Right ventricle myocardium inferior (tissue), 1 donor: ENCODE data around the gene UIMC1. TPM values are rescaled to one million over a fixed set of nuclear protein-coding genes. Genes with fewer than 3 reads are reported as not detected.

ENCODE experiments used
- ATAC-seq: fragments of 200-7000 bp; cut with Tn5 transposase; one replicate; pipeline ENCODE4 v1.9.1; 2020; ENCODE audit warnings: mild to moderate bottlenecking, moderate library complexity
- DNase-seq: peaks from one replicate; pipeline ENCODE4 v3.0.0; 2021; ENCODE audit errors: missing footprints
- intact Hi-C: fragments of 100-400 bp; cut with DNase I; formaldehyde crosslinking; loops from one replicate; pipeline ENCODE4 v1.11.0; 2022
- total RNA-seq: library from RNA; stranded (reverse); fragmentation: NEBNext Ultra II Directional; extraction: Animal tissue kit (Norgen Biotek cat#: 25700); gene quantifications from one replicate; pipeline ENCODE4 v1.2.1, GENCODE V29; 2021
- donor health status: DM: no; HTN: yes; CAD: no; lungs with severe emphysema.

UIMC1 gene
- total RNA-seq, 1 donor from 2014 or later = 34.3 TPM

GRCh38 chr5:176891331-176891958, 115.1 kb downstream of the UIMC1 start:
- ATAC-seq (no peak), DNase-seq (no peak)
- intact Hi-C loops = no loop called here

DNA sequence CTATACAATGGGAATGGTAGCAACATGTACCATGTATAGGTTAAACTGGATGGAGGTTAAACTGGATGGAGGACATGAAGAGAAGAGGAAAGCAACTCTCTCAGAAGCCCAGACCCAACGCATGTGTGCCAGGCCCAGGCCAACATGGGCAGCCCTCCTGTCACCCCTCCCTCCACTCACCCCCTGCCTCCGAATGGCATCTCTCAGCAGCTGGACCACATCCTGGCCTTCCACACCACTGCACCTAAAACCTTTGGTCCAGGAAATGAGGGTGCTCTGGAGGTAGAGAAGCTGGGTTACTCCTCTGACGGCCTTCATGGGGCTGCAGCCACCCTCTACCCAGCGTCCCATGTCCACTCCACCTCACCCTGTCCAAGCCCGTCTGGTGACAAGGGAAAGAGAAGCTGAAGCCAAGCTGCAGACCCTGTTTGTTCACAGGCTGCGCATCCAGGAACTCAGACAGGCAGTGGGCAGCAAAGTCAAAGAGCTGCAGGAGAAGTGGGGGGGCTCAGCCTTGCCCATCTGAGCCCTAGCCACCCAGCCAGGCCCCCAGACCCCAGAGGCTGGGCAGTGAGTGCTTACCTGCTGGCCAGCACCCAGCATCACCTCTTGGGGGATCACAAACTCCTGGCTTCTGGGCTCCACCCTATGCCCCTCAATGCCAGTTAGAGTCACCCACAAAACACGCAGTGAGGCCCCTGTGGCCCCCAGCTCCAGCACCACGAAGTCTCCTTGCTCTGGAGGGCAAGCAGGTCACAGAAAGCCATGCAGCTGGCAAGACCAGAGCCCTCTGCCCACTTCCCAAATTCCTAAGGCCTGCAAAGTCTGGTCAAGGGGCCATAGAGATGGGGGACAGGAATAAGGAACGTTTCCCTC, 115.9 kb downstream of the UIMC1 start:
- no peak for DNase-seq
- ATAC-seq = no peak
- intact Hi-C loops = no loop called here

GRCh38 chr5:176889321-176890280, 117.0 kb downstream of the UIMC1 start:
- no peak for DNase-seq
- intact Hi-C loops = no loop called here
- ATAC-seq = no peak

GRCh38 chr5:176888865-176889165, 117.8 kb downstream of the UIMC1 start:
- DNase-seq (no peak), ATAC-seq (no peak)
- intact Hi-C loops = no loop called here

GRCh38 chr5:176888016-176888864, 118.3 kb downstream of the UIMC1 start:
- ATAC-seq = no peak
- intact Hi-C loops = no loop called here
- DNase-seq = peak; percentile 53

DNA sequence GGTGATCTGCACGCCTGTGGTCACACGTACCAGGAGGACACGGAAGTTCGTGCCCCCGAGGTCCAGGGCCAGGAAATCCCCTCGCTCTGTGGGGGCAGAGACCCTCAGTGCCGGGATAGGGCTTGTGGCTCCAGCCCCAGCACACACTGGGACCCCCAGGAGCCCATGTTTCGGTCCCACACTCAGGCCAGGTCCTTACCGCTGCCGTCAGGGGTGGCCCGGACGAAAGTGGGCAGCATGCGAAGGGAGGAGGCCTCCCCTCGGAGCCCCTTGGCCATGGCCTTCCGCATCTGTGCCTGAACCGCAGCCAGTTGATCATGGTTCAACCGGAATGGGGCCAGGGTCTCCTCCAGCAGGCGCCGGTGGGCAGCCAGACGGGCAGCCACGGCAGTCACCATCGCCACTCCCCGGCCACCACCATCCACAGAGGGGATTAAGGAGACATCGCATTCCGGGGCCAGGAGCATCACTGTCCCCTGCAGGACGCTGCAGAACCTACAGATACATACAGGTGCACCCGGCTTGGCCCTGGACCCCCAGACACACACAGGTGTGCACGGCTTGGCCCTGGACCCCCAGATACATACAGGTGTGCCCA, 119.2 kb downstream of the UIMC1 start:
- intact Hi-C loops = no loop called here
- DNase-seq = no peak
- ATAC-seq = no peak

GRCh38 chr5:176886336-176887251, 120.0 kb downstream of the UIMC1 start:
- no peak for ATAC-seq
- intact Hi-C loops = no loop called here
- no peak for DNase-seq

GRCh38 chr5:176884571-176884890, 122.0 kb downstream of the UIMC1 start:
- DNase-seq = no peak
- intact Hi-C loops = no loop called here
- no peak for ATAC-seq

DNA sequence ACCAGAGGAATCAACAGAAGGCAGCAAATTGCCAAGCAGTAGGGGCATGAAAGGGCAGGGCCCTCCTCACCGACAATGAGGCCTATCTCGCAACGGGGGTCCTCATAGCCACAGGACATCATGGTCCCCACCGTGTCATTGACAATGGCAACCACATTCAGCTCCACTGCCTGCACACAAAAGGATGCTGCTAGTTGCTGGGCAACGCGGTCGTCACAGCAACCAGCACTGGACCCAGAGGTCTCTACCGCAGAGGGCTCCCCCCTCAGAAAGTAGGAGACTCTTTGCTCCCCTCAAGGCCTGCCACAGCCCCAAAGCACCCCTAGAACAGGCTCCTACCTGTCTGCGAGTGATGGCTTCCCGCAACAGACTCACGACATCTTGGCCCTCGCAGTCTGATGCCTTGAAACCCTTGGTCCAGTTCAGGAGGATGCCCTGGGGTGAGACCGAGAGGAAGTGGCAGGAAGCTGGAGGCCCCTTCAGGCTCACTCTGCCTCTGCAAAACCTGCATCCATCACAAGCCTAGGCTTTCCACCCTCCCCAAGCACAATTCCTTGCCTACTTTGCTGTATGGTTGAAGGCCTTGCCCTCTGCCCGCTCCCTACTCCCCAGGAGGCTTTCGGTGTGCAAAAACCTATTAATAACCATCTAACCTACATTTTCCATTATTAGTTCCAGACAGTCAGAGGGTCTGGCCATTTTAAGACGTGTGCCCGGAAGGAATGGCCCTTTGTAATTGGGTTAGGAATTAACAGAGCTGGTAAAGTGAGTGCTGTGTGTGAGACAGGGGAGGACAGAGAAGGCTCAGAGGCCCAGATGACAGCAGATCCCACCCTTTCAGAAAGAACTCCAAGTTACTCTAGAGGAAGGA, 122.6 kb downstream of the UIMC1 start:
- DNase-seq (no peak), ATAC-seq (no peak)
- intact Hi-C loops = no loop called here

DNA sequence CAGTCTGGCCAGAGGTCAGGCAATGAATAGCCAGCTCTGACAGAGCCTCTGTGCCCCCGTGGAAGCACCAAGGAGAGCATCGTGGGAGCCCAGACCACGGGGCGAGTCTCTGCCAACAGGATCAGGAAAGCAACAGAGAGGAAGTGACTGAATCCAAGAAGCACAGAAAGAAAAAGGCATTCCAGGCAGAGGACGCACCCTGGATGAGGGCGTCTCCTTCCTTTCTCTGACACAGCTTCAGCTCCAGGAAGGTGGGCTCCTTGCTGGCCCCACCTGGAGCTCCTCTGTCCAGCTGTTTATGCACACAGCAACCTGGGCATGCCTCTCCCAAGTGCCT, 124.0 kb downstream of the UIMC1 start:
- no peak for ATAC-seq
- intact Hi-C loops = no loop called here

GRCh38 chr5:176881816-176882566, 124.6 kb downstream of the UIMC1 start:
- no peak for DNase-seq
- intact Hi-C loops = no loop called here

More for the DNA sequence above, 124.0 kb downstream of the UIMC1 start:
- DNase-seq = no peak

DNA sequence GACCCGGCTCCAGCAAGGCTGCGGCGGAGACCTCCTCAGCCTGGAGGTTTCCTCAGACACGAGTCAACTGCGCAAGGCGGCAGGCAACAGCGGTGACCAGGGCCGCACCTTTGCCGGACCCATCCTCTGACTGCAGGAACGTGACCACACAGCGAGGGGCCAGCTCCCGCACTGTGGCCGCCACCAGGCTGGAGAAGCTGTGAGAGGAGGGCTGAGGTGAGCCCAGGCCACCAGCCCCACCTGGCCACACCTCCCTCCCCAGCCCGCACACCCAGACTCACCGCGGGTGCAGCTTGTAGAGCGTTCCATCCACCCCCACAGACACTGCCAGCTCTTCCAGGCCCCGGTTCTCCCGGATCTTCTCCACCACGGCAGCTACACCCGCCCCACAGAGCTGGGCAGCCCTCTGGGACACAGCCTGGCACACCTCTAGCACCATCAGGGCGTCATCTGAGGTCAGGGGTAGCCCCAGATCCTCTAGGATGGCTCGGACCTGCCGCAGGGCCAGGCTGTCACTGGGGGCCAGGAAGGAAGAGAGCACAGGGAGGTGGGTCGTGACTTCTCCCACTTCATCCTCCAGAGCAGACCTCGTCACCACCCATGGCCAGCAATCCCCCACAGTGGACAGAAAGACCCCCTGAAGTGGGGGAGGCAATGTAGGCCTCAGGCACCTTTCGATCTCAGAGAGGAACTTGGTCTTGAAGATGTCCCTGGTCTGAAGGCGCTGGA, 125.4 kb downstream of the UIMC1 start:
- DNase-seq = peak; percentile 52
- intact Hi-C loops = no loop called here

More at GRCh38 chr5:176881816-176882566, 124.6 kb downstream of the UIMC1 start:
- ATAC-seq = no peak

GRCh38 chr5:176880366-176881020, 126.1 kb downstream of the UIMC1 start:
- intact Hi-C loops = no loop called here
- DNase-seq = peak; percentile 54
- no peak for ATAC-seq

More for the DNA sequence above, 125.4 kb downstream of the UIMC1 start:
- no peak for ATAC-seq

GRCh38 chr5:176879663-176880361, 126.8 kb downstream of the UIMC1 start:
- intact Hi-C loops = no loop called here
- ATAC-seq (no peak), DNase-seq (peak; percentile 66)
